Measurements from ENCODE around the gene ELMO1.

DNA sequence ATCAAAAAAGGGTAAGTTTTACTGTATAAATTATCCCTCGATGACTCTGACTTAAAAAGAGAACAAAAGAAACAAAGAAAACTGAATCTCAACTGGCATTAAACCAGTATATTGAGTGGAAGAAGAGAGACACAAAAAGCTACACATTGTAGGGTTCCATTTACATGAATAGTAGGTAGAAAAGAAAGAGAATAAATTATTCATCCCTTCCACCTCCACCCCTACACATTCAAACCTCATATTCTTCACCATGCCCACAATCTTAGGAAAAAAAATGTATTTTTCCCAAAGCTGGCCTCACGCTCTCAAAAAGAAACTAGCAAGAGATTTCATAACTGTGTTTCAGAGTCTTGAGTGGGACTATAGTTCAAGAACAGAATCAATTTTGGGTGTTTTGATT, 377.5 kb downstream of the ELMO1 start:
- TF ChIP-seq, protein P1, sequence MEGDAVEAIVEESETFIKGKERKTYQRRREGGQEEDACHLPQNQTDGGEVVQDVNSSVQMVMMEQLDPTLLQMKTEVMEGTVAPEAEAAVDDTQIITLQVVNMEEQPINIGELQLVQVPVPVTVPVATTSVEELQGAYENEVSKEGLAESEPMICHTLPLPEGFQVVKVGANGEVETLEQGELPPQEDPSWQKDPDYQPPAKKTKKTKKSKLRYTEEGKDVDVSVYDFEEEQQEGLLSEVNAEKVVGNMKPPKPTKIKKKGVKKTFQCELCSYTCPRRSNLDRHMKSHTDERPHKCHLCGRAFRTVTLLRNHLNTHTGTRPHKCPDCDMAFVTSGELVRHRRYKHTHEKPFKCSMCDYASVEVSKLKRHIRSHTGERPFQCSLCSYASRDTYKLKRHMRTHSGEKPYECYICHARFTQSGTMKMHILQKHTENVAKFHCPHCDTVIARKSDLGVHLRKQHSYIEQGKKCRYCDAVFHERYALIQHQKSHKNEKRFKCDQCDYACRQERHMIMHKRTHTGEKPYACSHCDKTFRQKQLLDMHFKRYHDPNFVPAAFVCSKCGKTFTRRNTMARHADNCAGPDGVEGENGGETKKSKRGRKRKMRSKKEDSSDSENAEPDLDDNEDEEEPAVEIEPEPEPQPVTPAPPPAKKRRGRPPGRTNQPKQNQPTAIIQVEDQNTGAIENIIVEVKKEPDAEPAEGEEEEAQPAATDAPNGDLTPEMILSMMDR (IDR thresholded peaks at IDR 0.05), result no peak
- no peak for TF ChIP-seq KDM1A (IDR thresholded peaks at IDR 0.05; ENCODE audit: low read depth)
- TF ChIP-seq BHLHE40 (IDR thresholded peaks at IDR 0.05; ENCODE audit: low read depth, low read length), result no peak
- TF ChIP-seq HOXB13 (CRISPR knock-in tag; IDR thresholded peaks at IDR 0.05; ENCODE audit: low read depth), result no peak
- no peak for TF ChIP-seq RAD21 (conservative IDR thresholded peaks at IDR 0.05 in 1 of 2, IDR thresholded peaks at IDR 0.05 in 1 of 2)
- TF ChIP-seq, protein P2, sequence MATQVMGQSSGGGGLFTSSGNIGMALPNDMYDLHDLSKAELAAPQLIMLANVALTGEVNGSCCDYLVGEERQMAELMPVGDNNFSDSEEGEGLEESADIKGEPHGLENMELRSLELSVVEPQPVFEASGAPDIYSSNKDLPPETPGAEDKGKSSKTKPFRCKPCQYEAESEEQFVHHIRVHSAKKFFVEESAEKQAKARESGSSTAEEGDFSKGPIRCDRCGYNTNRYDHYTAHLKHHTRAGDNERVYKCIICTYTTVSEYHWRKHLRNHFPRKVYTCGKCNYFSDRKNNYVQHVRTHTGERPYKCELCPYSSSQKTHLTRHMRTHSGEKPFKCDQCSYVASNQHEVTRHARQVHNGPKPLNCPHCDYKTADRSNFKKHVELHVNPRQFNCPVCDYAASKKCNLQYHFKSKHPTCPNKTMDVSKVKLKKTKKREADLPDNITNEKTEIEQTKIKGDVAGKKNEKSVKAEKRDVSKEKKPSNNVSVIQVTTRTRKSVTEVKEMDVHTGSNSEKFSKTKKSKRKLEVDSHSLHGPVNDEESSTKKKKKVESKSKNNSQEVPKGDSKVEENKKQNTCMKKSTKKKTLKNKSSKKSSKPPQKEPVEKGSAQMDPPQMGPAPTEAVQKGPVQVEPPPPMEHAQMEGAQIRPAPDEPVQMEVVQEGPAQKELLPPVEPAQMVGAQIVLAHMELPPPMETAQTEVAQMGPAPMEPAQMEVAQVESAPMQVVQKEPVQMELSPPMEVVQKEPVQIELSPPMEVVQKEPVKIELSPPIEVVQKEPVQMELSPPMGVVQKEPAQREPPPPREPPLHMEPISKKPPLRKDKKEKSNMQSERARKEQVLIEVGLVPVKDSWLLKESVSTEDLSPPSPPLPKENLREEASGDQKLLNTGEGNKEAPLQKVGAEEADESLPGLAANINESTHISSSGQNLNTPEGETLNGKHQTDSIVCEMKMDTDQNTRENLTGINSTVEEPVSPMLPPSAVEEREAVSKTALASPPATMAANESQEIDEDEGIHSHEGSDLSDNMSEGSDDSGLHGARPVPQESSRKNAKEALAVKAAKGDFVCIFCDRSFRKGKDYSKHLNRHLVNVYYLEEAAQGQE (IDR thresholded peaks at IDR 0.05), result no peak
- TF ChIP-seq, protein P3, sequence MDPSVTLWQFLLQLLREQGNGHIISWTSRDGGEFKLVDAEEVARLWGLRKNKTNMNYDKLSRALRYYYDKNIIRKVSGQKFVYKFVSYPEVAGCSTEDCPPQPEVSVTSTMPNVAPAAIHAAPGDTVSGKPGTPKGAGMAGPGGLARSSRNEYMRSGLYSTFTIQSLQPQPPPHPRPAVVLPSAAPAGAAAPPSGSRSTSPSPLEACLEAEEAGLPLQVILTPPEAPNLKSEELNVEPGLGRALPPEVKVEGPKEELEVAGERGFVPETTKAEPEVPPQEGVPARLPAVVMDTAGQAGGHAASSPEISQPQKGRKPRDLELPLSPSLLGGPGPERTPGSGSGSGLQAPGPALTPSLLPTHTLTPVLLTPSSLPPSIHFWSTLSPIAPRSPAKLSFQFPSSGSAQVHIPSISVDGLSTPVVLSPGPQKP (IDR thresholded peaks at IDR 0.05; ENCODE audit: low read depth, low read length), result no peak
- no peak for TF ChIP-seq EP300 (IDR thresholded peaks at IDR 0.05)
- TF ChIP-seq ESRRA (IDR thresholded peaks at IDR 0.05; ENCODE audit: borderline replicate concordance, low read length), result no peak
- TF ChIP-seq POLR2A (IDR thresholded peaks at IDR 0.05; ENCODE audit: low read length), result no peak
- TF ChIP-seq SREBF2 (IDR thresholded peaks at IDR 0.05), result no peak

All from A549 (cell line).